ENCODE results near the gene TSHR.

GRCh38 chr14:81127785-81128184 lies 172.4 kb downstream of the TSHR start:
- no peak for TF ChIP-seq CTCF (conservative IDR thresholded peaks at IDR 0.05; ENCODE audit: low read depth, low read length)
- TF ChIP-seq EZH2phosphoT487 (IDR thresholded peaks at IDR 0.05; ENCODE audit: borderline replicate concordance, low read length), result no peak
- TF ChIP-seq EZH2 (IDR thresholded peaks at IDR 0.05; ENCODE audit: low read length, unreplicated experiment), result no peak
